IMR-90 (cell line): Measurements from ENCODE around the gene COX19. TPM values are rescaled to one million over a fixed set of nuclear protein-coding genes. Genes with fewer than 3 reads are reported as not detected.

Experiments
- ATAC-seq: fragments of 200-7000 bp; cut with Tn5 transposase; 2 replicates; pipeline ENCODE4 v1.9.1; 2020; ENCODE audit warnings: low read depth, mild to moderate bottlenecking, moderate library complexity
- BruUV-seq: library from RNA; stranded (reverse); fragments of 400-500 nt; replicated peaks from 2 replicates; lab custom pipeline; 2021; lab: Mats Ljungman, UMichigan
- CTCF ChIA-PET: fragments of 300-600 bp; formaldehyde crosslinking; extraction: SDS; loops from one replicate; lab custom pipeline; 2021; ENCODE audit warnings: antibody characterized with exemption; lab: Yijun Ruan, JAX
- POLR2A ChIA-PET: fragments of 300-600 bp; sonication (Branson Sonifier 250); formaldehyde crosslinking; loops from one replicate; lab custom pipeline; 2022; ENCODE audit warnings: antibody characterized with exemption; ENCODE audit not compliant: unreplicated experiment; lab: Charles Lee
- DNase-seq: peaks from one replicate; pipeline ENCODE4 v3.0.0; 2013
- H2AFZ ChIP-seq: replicated peaks from 2 replicates; pipeline ENCODE3; 2013; ENCODE audit warnings: low read length, mild to moderate bottlenecking; ENCODE audit not compliant: poor library complexity
- H2AK5ac ChIP-seq: 2 replicates; pipeline ENCODE4 v1.6.1; 2013; ENCODE audit warnings: low read depth, low read length, inconsistent platforms
- H2AK9ac ChIP-seq: replicated peaks from 2 replicates; pipeline ENCODE3; 2013; ENCODE audit warnings: mild to moderate bottlenecking, low read depth, low read length, moderate library complexity; ENCODE audit not compliant: poor library complexity
- H2BK120ac ChIP-seq: 2 replicates; pipeline ENCODE4 v1.6.1; 2013; ENCODE audit warnings: low read depth, low read length, inconsistent platforms
- H2BK15ac ChIP-seq: 3 replicates; pipeline ENCODE4 v1.6.1; 2013; ENCODE audit warnings: low read depth, low read length, inconsistent platforms
- H2BK20ac ChIP-seq: 2 replicates; pipeline ENCODE4 v1.6.1; 2013; ENCODE audit warnings: low read depth, mild to moderate bottlenecking, inconsistent platforms, low read length, moderate library complexity
- H2BK5ac ChIP-seq: 2 replicates; pipeline ENCODE4 v1.6.1; 2013; ENCODE audit warnings: mild to moderate bottlenecking, low read depth, low read length, inconsistent platforms; ENCODE audit not compliant: poor library complexity, severe bottlenecking
- H3K14ac ChIP-seq: replicated peaks from 2 replicates; pipeline ENCODE4 v1.6.1; 2013; ENCODE audit warnings: low read depth, low read length, inconsistent platforms
- H3K18ac ChIP-seq: 2 replicates; pipeline ENCODE4 v1.6.1; 2013; ENCODE audit warnings: low read depth, low read length, control low read depth
- H3K23ac ChIP-seq: 2 replicates; pipeline ENCODE4 v1.6.1; 2013; ENCODE audit warnings: low read depth, low read length, inconsistent platforms
- H3K27ac ChIP-seq: 2 replicates; pipeline ENCODE4 v1.5.1; 2013; ENCODE audit warnings: mild to moderate bottlenecking, control low read depth, low read length; ENCODE audit not compliant: insufficient read depth
- H3K27me3 ChIP-seq: 2 replicates; pipeline ENCODE4 v1.6.1; 2013; ENCODE audit warnings: low read length; ENCODE audit not compliant: control insufficient read depth, insufficient read depth
- H3K36me3 ChIP-seq: 2 replicates; pipeline ENCODE4 v1.6.1; 2013; ENCODE audit warnings: low read length, mixed read lengths; ENCODE audit not compliant: control insufficient read depth, insufficient read depth
- H3K4ac ChIP-seq: 2 replicates; pipeline ENCODE4 v1.6.1; 2013; ENCODE audit warnings: low read depth, low read length, inconsistent platforms
- H3K4me1 ChIP-seq: 2 replicates; pipeline ENCODE4 v1.6.1; 2013; ENCODE audit warnings: low read length, mixed read lengths; ENCODE audit not compliant: control insufficient read depth, insufficient read depth
- H3K4me2 ChIP-seq: 2 replicates; pipeline ENCODE4 v1.6.1; 2013; ENCODE audit warnings: low read depth, mild to moderate bottlenecking, control low read depth, low read length, moderate library complexity
- H3K4me3 ChIP-seq: 2 replicates; pipeline ENCODE4 v1.5.1; 2013; ENCODE audit warnings: low read depth, mild to moderate bottlenecking, control low read depth, low read length, moderate library complexity; ENCODE audit not compliant: insufficient read depth
- H3K56ac ChIP-seq: 2 replicates; pipeline ENCODE4 v1.6.1; 2013; ENCODE audit warnings: low read length, inconsistent platforms; ENCODE audit not compliant: insufficient read depth; ENCODE audit errors: extremely low read depth
- H3K79me1 ChIP-seq, 2 experiments: 2 replicates each; pipeline ENCODE4 v1.6.1; 2013; ENCODE audit warnings: low read length in 2 of 2, inconsistent platforms in 1 of 2, low read depth in 1 of 2
- H3K9ac ChIP-seq: 2 replicates; pipeline ENCODE4 v1.6.1; 2013; ENCODE audit warnings: low read depth, low read length, control low read depth
- H3K9me1 ChIP-seq: 2 replicates; pipeline ENCODE4 v1.6.1; 2013; ENCODE audit warnings: low read length, inconsistent platforms; ENCODE audit not compliant: insufficient read depth
- H3K9me3 ChIP-seq: 2 replicates; pipeline ENCODE4 v1.6.1; 2013; ENCODE audit warnings: low read length; ENCODE audit not compliant: control insufficient read depth, insufficient read depth
- H4K20me1 ChIP-seq: 2 replicates; pipeline ENCODE4 v1.6.1; 2013; ENCODE audit warnings: low read length, inconsistent platforms; ENCODE audit not compliant: insufficient read depth
- H4K5ac ChIP-seq: 2 replicates; pipeline ENCODE4 v1.6.1; 2013; ENCODE audit warnings: mild to moderate bottlenecking, low read depth, low read length, control low read depth
- H4K8ac ChIP-seq, 2 experiments: 2 replicates each; pipeline ENCODE4 v1.6.1; 2013; ENCODE audit warnings: low read depth in 2 of 2, low read length in 2 of 2, control low read depth in 1 of 2, inconsistent platforms in 1 of 2
- H4K91ac ChIP-seq: 2 replicates; pipeline ENCODE4 v1.6.1; 2013; ENCODE audit warnings: low read depth, low read length, inconsistent platforms; ENCODE audit not compliant: insufficient read depth
- BHLHE40 ChIP-seq: fragments of 150-350 bp; IDR thresholded peaks from 2 replicates; pipeline ENCODE4 v1.6.1; 2016; ENCODE audit warnings: mild to moderate bottlenecking, low read depth, low read length
- CEBPB ChIP-seq: IDR thresholded peaks from 2 replicates; pipeline ENCODE4 v1.6.1; 2012; ENCODE audit warnings: low read depth, low read length, improper control_type of control experiment
- CHD1 ChIP-seq: IDR thresholded peaks from 2 replicates; pipeline ENCODE4 v1.6.1; 2012; ENCODE audit warnings: low read depth, low read length, improper control_type of control experiment
- CTCF ChIP-seq: conservative IDR thresholded peaks from 2 replicates; pipeline ENCODE4 v1.5.1; 2012; ENCODE audit warnings: mild to moderate bottlenecking, low read depth, low read length, improper control_type of control experiment
- ELK1 ChIP-seq: fragments of 150-350 bp; IDR thresholded peaks from 2 replicates; pipeline ENCODE4 v1.6.1; 2016; ENCODE audit warnings: low read depth, mild to moderate bottlenecking, low read length, moderate library complexity, borderline replicate concordance
- FOS ChIP-seq: fragments of 150-350 bp; IDR thresholded peaks from 2 replicates; pipeline ENCODE4 v1.6.1; 2016; ENCODE audit warnings: low read depth, low read length
- MAFK ChIP-seq: IDR thresholded peaks from 2 replicates; pipeline ENCODE4 v1.6.1; 2012; ENCODE audit warnings: low read depth, low read length, improper control_type of control experiment
- MAZ ChIP-seq: IDR thresholded peaks from 2 replicates; pipeline ENCODE4 v1.6.1; 2012; ENCODE audit warnings: low read depth, mild to moderate bottlenecking, low read length, improper control_type of control experiment, moderate library complexity, borderline replicate concordance
- MXI1 ChIP-seq: IDR thresholded peaks from 2 replicates; pipeline ENCODE4 v1.6.1; 2012; ENCODE audit warnings: low read depth, mild to moderate bottlenecking, low read length, moderate library complexity, borderline replicate concordance
- NFE2L2 ChIP-seq: fragments of 150-350 bp; IDR thresholded peaks from 2 replicates; pipeline ENCODE4 v1.6.1; 2016; ENCODE audit warnings: low read depth, mild to moderate bottlenecking, low read length
- POLR2A ChIP-seq: IDR thresholded peaks from 2 replicates; pipeline ENCODE4 v1.6.1; 2012; ENCODE audit warnings: mild to moderate bottlenecking, low read depth, low read length
- RAD21 ChIP-seq: IDR thresholded peaks from 2 replicates; pipeline ENCODE4 v1.6.1; 2012; ENCODE audit warnings: low read length, improper control_type of control experiment
- RCOR1 ChIP-seq: IDR thresholded peaks from 2 replicates; pipeline ENCODE4 v1.6.1; 2012; ENCODE audit warnings: mild to moderate bottlenecking, low read length, improper control_type of control experiment; ENCODE audit not compliant: insufficient replicate concordance
- RFX5 ChIP-seq: IDR thresholded peaks from 2 replicates; pipeline ENCODE4 v1.8.0; 2012; ENCODE audit warnings: low read depth, mild to moderate bottlenecking, low read length, moderate library complexity
- SMC3 ChIP-seq: fragments of 150-350 bp; IDR thresholded peaks from 2 replicates; pipeline ENCODE4 v1.6.1; 2016; ENCODE audit warnings: low read depth, mild to moderate bottlenecking, antibody characterized with exemption, low read length, moderate library complexity
- USF2 ChIP-seq: fragments of 150-350 bp; IDR thresholded peaks from 2 replicates; pipeline ENCODE4 v1.6.1; 2017; ENCODE audit warnings: mild to moderate bottlenecking, antibody characterized with exemption, low read length, low read depth
- WGBS, 2 experiments: methylation state at CpG; one replicate each; pipeline versions ENCODE4 v1.1.5 to v1.1.7; 2013; ENCODE audit warnings: missing lambda C conversion rate in 2 of 2; ENCODE audit not compliant: insufficient read length in 1 of 2; ENCODE audit errors: extremely low coverage in 2 of 2; 5-methylcytosine and 5-hydroxymethylcytosine counted together
- dilution Hi-C: fragments of 300-500 bp; cut with HindIII; formaldehyde crosslinking; loops from one replicate; pipeline ENCODE4 v1.14.3; 2018; ENCODE audit warnings: low sequenced_read_pairs; ENCODE audit not compliant: unreplicated experiment
- in situ Hi-C: fragments of 300-500 bp; cut with MboI; formaldehyde crosslinking; loops from 3 replicates; pipeline ENCODE4 v1.14.3; 2019; ENCODE audit warnings: low sequenced_read_pairs, inconsistent platforms, mixed read lengths
- intact Hi-C: fragments of 100-400 bp; cut with micrococcal nuclease; formaldehyde crosslinking; loops from 2 replicates; pipeline ENCODE4 v1.10.0; 2022
- polyA plus RNA-seq, 3 experiments: library from polyadenylated mRNA; depleted of rRNA; stranded (reverse); fragments of >200 nt; gene quantifications; 2 replicates each; pipeline ENCODE4 v1.2.3, GENCODE V29; 2012; ENCODE audit warnings: low replicate concordance in 1 of 3
- total RNA-seq: library from RNA; depleted of rRNA; stranded (reverse); fragments of >200 nt; gene quantifications from 2 replicates; pipeline ENCODE4 v1.2.3, GENCODE V29; 2012

The COX19 gene
- total and polyA plus RNA-seq, 2 of the 4 experiments (the other 2 are of a cell fraction) = 3.9 to 7.3 TPM

GRCh38 chr7:924541-925231, 50.7 kb downstream of the COX19 start:
- Histone ChIP-seq H3K27ac (no peak overlapping the region), H3K9ac (no peak overlapping the region; the same call in 1 of the 2 replicates), H4K5ac (no peak overlapping the region), H3K18ac (no peak overlapping the region), H3K4me2 (no peak overlapping the region), H3K4me1 (peaks cover 9% of the 10 kb centered on the region), H3K4ac (no peak overlapping the region), H2AFZ (peak overlapping the region; percentile 28), H4K8ac (no peak overlapping the region), H3K27me3 (no peaks in the 10 kb centered on the region), H2BK5ac (no peak overlapping the region), H3K4me3 (no peak overlapping the region), H3K36me3 (no peaks in the 10 kb centered on the region), H2AK5ac (no peak overlapping the region), H3K14ac (no peak overlapping the region), H3K23ac (no peak overlapping the region), H4K91ac (no peak overlapping the region), H4K20me1 (no peaks in the 10 kb centered on the region), H2BK120ac (no peak overlapping the region), H2BK15ac (no peak overlapping the region), H2BK20ac (no peak overlapping the region), H3K56ac (no peak overlapping the region), H2AK9ac (no peak overlapping the region), H3K9me1 (no peaks in the 10 kb centered on the region), H3K9me3 (no peaks in the 10 kb centered on the region), H3K79me1 (no peaks in the 10 kb centered on the region)
- ChIA-PET POLR2A (no interaction called here), CTCF (no interaction called here)
- peak; percentile 12 for DNase-seq
- intact Hi-C loops (no loop called here), in situ Hi-C loops (no loop called here), dilution Hi-C loops (no loop called here)
- peak; percentile 43 for ATAC-seq
- 83% methylated on average over 10 of the region's 24 CpGs; no CpG with 5 or more reads in 1 of the 2 experiments for WGBS, 2 experiments
- no TSS peak for BruUV-seq
- TF ChIP-seq ELK1 (no peak), CTCF (no peak), RAD21 (no peak), SMC3 (no peak), RCOR1 (no peak), USF2 (no peak), NFE2L2 (no peak), BHLHE40 (no peak), RFX5 (no peak), MAZ (no peak), MAFK (no peak), MXI1 (no peak), CHD1 (no peak), CEBPB (no peak), FOS (no peak), POLR2A (no peak)
